SU-DHL-6 (cell line): ENCODE results near the gene LIM2.

Experiments used
- H2AFZ ChIP-seq: fragments of 200-600 bp; sonication (generic); 2 replicates; pipeline ENCODE4 v1.6.1; 2014; ENCODE audit warnings: low read depth, mild to moderate bottlenecking, moderate library complexity, mixed read lengths, antibody characterized with exemption, low read length; ENCODE audit not compliant: severe bottlenecking
- H3F3A ChIP-seq: fragments of 200-600 bp; shearing (Covaris generic); 2 replicates; pipeline ENCODE4 v1.6.0; 2016; ENCODE audit warnings: antibody characterized with exemption, mild to moderate bottlenecking; ENCODE audit not compliant: insufficient read depth
- H3K27ac ChIP-seq: fragments of 200-600 bp; sonication (generic); 2 replicates; pipeline ENCODE4 v1.5.1; 2016; ENCODE audit warnings: low read depth, mild to moderate bottlenecking, low read length, moderate library complexity, mixed read lengths
- H3K27me3 ChIP-seq: fragments of 200-600 bp; sonication (generic), shearing (Covaris generic); 2 replicates; pipeline ENCODE4 v1.6.0; 2014; ENCODE audit warnings: mild to moderate bottlenecking, low read length
- H3K36me3 ChIP-seq: fragments of 200-600 bp; sonication (generic); 2 replicates; pipeline ENCODE4 v1.6.1; 2014; ENCODE audit warnings: mild to moderate bottlenecking, low read length, mixed read lengths
- H3K4me2 ChIP-seq: fragments of 300-600, 200-600 bp; shearing (Covaris generic), sonication (generic); 2 replicates; pipeline ENCODE4 v1.6.0; 2014; ENCODE audit warnings: low read length, low read depth, mild to moderate bottlenecking; ENCODE audit not compliant: poor library complexity, severe bottlenecking
- H3K4me3 ChIP-seq: fragments of 200-600 bp; sonication (generic); 2 replicates; pipeline ENCODE4 v1.5.1; 2014; ENCODE audit warnings: antibody characterized with exemption, low read length, mild to moderate bottlenecking, mixed read lengths; ENCODE audit not compliant: insufficient read depth, poor library complexity, severe bottlenecking
- H3K79me2 ChIP-seq: fragments of 200-600 bp; sonication (generic); 2 replicates; pipeline ENCODE4 v1.6.1; 2014; ENCODE audit warnings: mild to moderate bottlenecking, low read length, moderate library complexity; ENCODE audit not compliant: insufficient read depth
- H3K9ac ChIP-seq: fragments of 200-600 bp; sonication (generic); 2 replicates; pipeline ENCODE4 v1.7.0; 2014; ENCODE audit warnings: mild to moderate bottlenecking, low read length
- H3K9me2 ChIP-seq: fragments of 200-600 bp; sonication (generic); replicated peaks from 2 replicates; pipeline ENCODE4 v1.6.1; 2014; ENCODE audit warnings: low read length; ENCODE audit not compliant: insufficient read depth
- H3K9me3 ChIP-seq: fragments of 200-600 bp; sonication (generic); 2 replicates; pipeline ENCODE4 v1.6.1; 2014; ENCODE audit warnings: low read length, mixed read lengths; ENCODE audit not compliant: insufficient read depth
- H4K20me1 ChIP-seq: fragments of 200-600 bp; sonication (generic); 2 replicates; pipeline ENCODE4 v1.6.1; 2014; ENCODE audit warnings: low read depth, mild to moderate bottlenecking, antibody characterized with exemption, low read length, moderate library complexity, mixed read lengths
- CTCF ChIP-seq: fragments of 200-600 bp; sonication (generic); IDR thresholded peaks from one replicate; pipeline ENCODE4 v1.5.1; 2017; ENCODE audit warnings: antibody characterized with exemption, mild to moderate bottlenecking, low read length, moderate library complexity; ENCODE audit not compliant: insufficient read depth, poor library complexity, severe bottlenecking
- EZH2phosphoT487 ChIP-seq: fragments of 200-600 bp; sonication (generic), shearing (Covaris generic); conservative IDR thresholded peaks from 2 replicates; pipeline ENCODE4 v1.6.1; 2018; ENCODE audit warnings: mild to moderate bottlenecking, antibody characterized with exemption, low read length, moderate library complexity, mixed read lengths

The LIM2 gene

GRCh38 chr19:51331716-51332115 lies 56.1 kb downstream of the LIM2 start:
- Histone ChIP-seq H3K27ac (no peak overlapping the region), H3K9me3 (no peaks in the 10 kb centered on the region), H3K79me2 (no peaks in the 10 kb centered on the region), H3F3A (no peaks in the 10 kb centered on the region), H3K4me2 (no peak overlapping the region), H4K20me1 (no peaks in the 10 kb centered on the region), H2AFZ (no peak overlapping the region), H3K9ac (no peak overlapping the region), H3K36me3 (no peaks in the 10 kb centered on the region), H3K27me3 (no peaks in the 10 kb centered on the region), H3K4me3 (no peak overlapping the region), H3K9me2 (no peaks in the 10 kb centered on the region)
- no peak for TF ChIP-seq EZH2phosphoT487
- TF ChIP-seq CTCF = no peak

GRCh38 chr19:51331193-51331592 lies 56.6 kb downstream of the LIM2 start:
- Histone ChIP-seq H3K79me2 (no peaks in the 10 kb centered on the region), H2AFZ (no peak overlapping the region), H4K20me1 (no peaks in the 10 kb centered on the region), H3K27me3 (no peaks in the 10 kb centered on the region), H3K36me3 (no peaks in the 10 kb centered on the region), H3K4me3 (no peak overlapping the region), H3K27ac (no peak overlapping the region), H3K4me2 (no peak overlapping the region), H3F3A (no peaks in the 10 kb centered on the region), H3K9ac (no peak overlapping the region), H3K9me3 (no peaks in the 10 kb centered on the region), H3K9me2 (no peaks in the 10 kb centered on the region)
- TF ChIP-seq CTCF (no peak), EZH2phosphoT487 (no peak)

GRCh38 chr19:51330366-51330765 lies 57.4 kb downstream of the LIM2 start:
- Histone ChIP-seq H2AFZ (no peak overlapping the region), H3K9me3 (no peaks in the 10 kb centered on the region), H3K27me3 (no peaks in the 10 kb centered on the region), H3K27ac (no peak overlapping the region), H3K9ac (no peak overlapping the region), H3K4me2 (no peak overlapping the region), H3F3A (no peaks in the 10 kb centered on the region), H3K4me3 (no peak overlapping the region), H3K79me2 (no peaks in the 10 kb centered on the region), H3K9me2 (no peaks in the 10 kb centered on the region), H3K36me3 (no peaks in the 10 kb centered on the region), H4K20me1 (no peaks in the 10 kb centered on the region)
- TF ChIP-seq CTCF = no peak
- TF ChIP-seq EZH2phosphoT487 = no peak
